HG02623 (cell line): ENCODE data around the gene PRKAR2A.

Source experiments
- ATAC-seq: cut with Tn5 transposase; IDR thresholded peaks from one replicate; pipeline ENCODE4 v1.9.1; 2021; ENCODE audit warnings: moderate library complexity; ENCODE audit not compliant: unreplicated experiment

Gene PRKAR2A

GRCh38 chr3:48847504-48848423, at the start of gene PRKAR2A:
Gene PRKAR2A, minus strand, starts transcription at chr3:48847874. Its CDS starts 278 bp downstream, at chr3:48847596.
- ATAC-seq = peak; percentile 82

- no peak for ATAC-seq
Measured at GRCh38 chr3:48896936-48897335, 49.3 kb upstream of the PRKAR2A start.

GRCh38 chr3:48894516-48894915, 46.8 kb upstream of the PRKAR2A start:
- no peak for ATAC-seq

- no peak for ATAC-seq
Measured at GRCh38 chr3:48891606-48892005, 43.9 kb upstream of the PRKAR2A start.

- no peak for ATAC-seq
Measured at GRCh38 chr3:48885753-48886152, 38.1 kb upstream of the PRKAR2A start.

- ATAC-seq = no peak
Measured at GRCh38 chr3:48881652-48882114, 34.0 kb upstream of the PRKAR2A start.

GRCh38 chr3:48881006-48881405, 33.3 kb upstream of the PRKAR2A start:
- no peak for ATAC-seq

- no peak for ATAC-seq
Measured at GRCh38 chr3:48879994-48880377, 32.3 kb upstream of the PRKAR2A start.

GRCh38 chr3:48879307-48879993, 31.8 kb upstream of the PRKAR2A start:
- no peak for ATAC-seq

GRCh38 chr3:48877671-48878070, 30.0 kb upstream of the PRKAR2A start:
- ATAC-seq = no peak

- ATAC-seq = no peak
Measured at GRCh38 chr3:48863122-48863521, 15.4 kb upstream of the PRKAR2A start.

- no peak for ATAC-seq
Measured at GRCh38 chr3:48859206-48859605, 11.5 kb upstream of the PRKAR2A start.

- no peak for ATAC-seq
Measured at GRCh38 chr3:48858709-48859108, 11.0 kb upstream of the PRKAR2A start.

GRCh38 chr3:48857641-48858040, 10.0 kb upstream of the PRKAR2A start:
- ATAC-seq = no peak

GRCh38 chr3:48856469-48856868, 8.8 kb upstream of the PRKAR2A start:
- ATAC-seq = no peak

- no peak for ATAC-seq
Measured at GRCh38 chr3:48855681-48856447, 8.2 kb upstream of the PRKAR2A start.

- no peak for ATAC-seq
Measured at GRCh38 chr3:48852151-48852550, 4.5 kb upstream of the PRKAR2A start.

- no peak for ATAC-seq
Measured at GRCh38 chr3:48851407-48851806, 3.7 kb upstream of the PRKAR2A start.

GRCh38 chr3:48848816-48849515, 1.3 kb upstream of the PRKAR2A start:
- ATAC-seq = no peak

GRCh38 chr3:48847053-48847503, 596 bp downstream of the PRKAR2A start:
- ATAC-seq = peak; percentile 23

- no peak for ATAC-seq
Measured at GRCh38 chr3:48845170-48845569, 2.5 kb downstream of the PRKAR2A start.
